Body of pancreas (tissue), 4 donors: ENCODE measurements around the gene CAMK2B. TPM values are rescaled to one million over a fixed set of nuclear protein-coding genes. Genes with fewer than 3 reads are reported as not detected.

Experiments
- ATAC-seq: fragments of 150-250 bp; one replicate; pipeline ENCODE4 v1.9.1; 2016
- DNase-seq, 4 donors: peaks; one replicate each; pipeline ENCODE4 v3.0.0-alpha.2; 2019
- H3K27ac ChIP-seq, 4 donors: fragments of 200-600 bp; sonication (generic); 1 replicate in 3 of 4; 2 replicates in 1 of 4; pipeline versions ENCODE4 v1.5.1 to v1.6.1; 2016 to 2019; ENCODE audit warnings: mild to moderate bottlenecking in 1 of 4, mixed read lengths in 1 of 4, moderate library complexity in 1 of 4
- H3K27me3 ChIP-seq, 2 donors: fragments of 200-600 bp; sonication (generic); one replicate each; pipeline ENCODE4 v1.6.0; 2016; ENCODE audit warnings: mild to moderate bottlenecking in 1 of 2
- H3K36me3 ChIP-seq, 2 donors: fragments of 200-600 bp; sonication (generic); replicated peaks in 1 of 2; 2 replicates each; pipeline ENCODE4 v1.5.1; 2016; ENCODE audit warnings: low read depth in 2 of 2; ENCODE audit not compliant: insufficient read depth in 1 of 2
- H3K4me1 ChIP-seq: fragments of 200-600 bp; sonication (generic); one replicate; pipeline ENCODE4 v1.6.0; 2016
- H3K4me3 ChIP-seq, 2 donors: fragments of 200-600 bp; sonication (generic); 1 replicate in 1 of 2; 2 replicates in 1 of 2; pipeline ENCODE4 v1.5.1; 2016 to 2019
- H3K9me3 ChIP-seq, 3 donors: fragments of 200-600 bp; sonication (generic); 1 replicate in 2 of 3; 2 replicates in 1 of 3; pipeline ENCODE4 v1.5.1; 2016
- POLR2A ChIP-seq, 3 donors: fragments of 450-650 bp; IDR thresholded peaks; one replicate each; pipeline ENCODE4 v1.6.1; 2016; ENCODE audit warnings: antibody characterized with exemption in 3 of 3, mild to moderate bottlenecking in 2 of 3
- WGBS, 2 donors: methylation state at CpG; one replicate each; pipeline ENCODE4 v1.1.5; 2017; 5-methylcytosine and 5-hydroxymethylcytosine counted together
- intact Hi-C: fragments of 100-400 bp; cut with DNase I; formaldehyde crosslinking; loops from one replicate; pipeline ENCODE4 v1.15.1; 2023
- total RNA-seq, 2 donors: library from RNA; depleted of rRNA; stranded (reverse); fragments of >200 nt; gene quantifications; one replicate each; pipeline ENCODE4 v1.1.0, GENCODE V29; 2016
- TF ChIP-seq, protein P1 (sequence below), 7 experiments: fragments of 450-650 bp in 4 of 7; fragments of 200-600 bp in 3 of 7; sonication (generic) in 3 of 7; IDR thresholded peaks; one replicate each; pipeline ENCODE4 v1.5.1; 2016 to 2019; ENCODE audit warnings: antibody characterized with exemption in 7 of 7

Gene CAMK2B
- total RNA-seq, 2 donors from 2014 or later: 0.52 to 7.6 TPM

DNA sequence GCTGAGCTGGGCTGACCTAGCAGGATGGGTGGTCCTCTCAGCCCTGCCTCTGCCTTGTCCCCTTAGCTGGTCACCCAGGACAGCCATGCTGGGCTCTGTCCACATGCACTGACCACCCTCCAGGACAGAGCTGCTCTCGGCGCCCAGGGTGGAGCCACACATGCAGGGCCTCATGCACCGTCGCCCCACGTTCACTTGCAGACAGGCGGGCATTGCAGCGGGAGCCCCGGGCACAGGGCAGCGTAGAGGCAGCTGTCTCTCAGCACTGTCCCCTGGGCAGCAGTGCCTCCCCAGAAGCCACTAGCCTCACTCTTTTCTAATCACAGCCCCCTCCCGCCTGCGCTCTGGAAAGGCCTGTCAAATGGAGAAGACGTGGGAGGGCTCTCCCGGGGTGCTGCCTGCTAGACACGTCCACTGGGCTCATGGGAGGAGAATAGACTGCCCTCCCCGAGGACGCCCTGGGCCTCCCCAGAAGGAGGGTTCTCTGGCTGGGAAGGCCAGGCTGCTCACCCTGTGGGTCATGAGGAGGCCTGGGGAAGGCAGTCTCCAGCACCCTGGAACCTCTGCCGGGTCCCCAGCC lies 87.2 kb downstream of the CAMK2B start:
- H3K27ac ChIP-seq: no peak overlapping the region
- H3K4me1 ChIP-seq: peaks cover 6% of the 10 kb centered on the region
- DNase-seq: no peak
- H3K36me3 ChIP-seq: no peaks in the 10 kb centered on the region
- no peaks in the 10 kb centered on the region for H3K27me3 ChIP-seq
- ATAC-seq: no peak
- H3K9me3 ChIP-seq: no peaks in the 10 kb centered on the region
- intact Hi-C loops: loop anchor here (10.0 kb wide), 1 partner anchor 327 kb away; no protein-coding TSS in a partner anchor
- H3K4me3 ChIP-seq: no peak overlapping the region
- TF ChIP-seq POLR2A (IDR thresholded peaks at IDR 0.05): no peak
- TF ChIP-seq, protein P1, sequence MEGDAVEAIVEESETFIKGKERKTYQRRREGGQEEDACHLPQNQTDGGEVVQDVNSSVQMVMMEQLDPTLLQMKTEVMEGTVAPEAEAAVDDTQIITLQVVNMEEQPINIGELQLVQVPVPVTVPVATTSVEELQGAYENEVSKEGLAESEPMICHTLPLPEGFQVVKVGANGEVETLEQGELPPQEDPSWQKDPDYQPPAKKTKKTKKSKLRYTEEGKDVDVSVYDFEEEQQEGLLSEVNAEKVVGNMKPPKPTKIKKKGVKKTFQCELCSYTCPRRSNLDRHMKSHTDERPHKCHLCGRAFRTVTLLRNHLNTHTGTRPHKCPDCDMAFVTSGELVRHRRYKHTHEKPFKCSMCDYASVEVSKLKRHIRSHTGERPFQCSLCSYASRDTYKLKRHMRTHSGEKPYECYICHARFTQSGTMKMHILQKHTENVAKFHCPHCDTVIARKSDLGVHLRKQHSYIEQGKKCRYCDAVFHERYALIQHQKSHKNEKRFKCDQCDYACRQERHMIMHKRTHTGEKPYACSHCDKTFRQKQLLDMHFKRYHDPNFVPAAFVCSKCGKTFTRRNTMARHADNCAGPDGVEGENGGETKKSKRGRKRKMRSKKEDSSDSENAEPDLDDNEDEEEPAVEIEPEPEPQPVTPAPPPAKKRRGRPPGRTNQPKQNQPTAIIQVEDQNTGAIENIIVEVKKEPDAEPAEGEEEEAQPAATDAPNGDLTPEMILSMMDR (IDR thresholded peaks at IDR 0.05): no peak
- WGBS, 2 donors: 77% methylated on average over 17 of the region's 17 CpGs; no CpG with 5 or more reads in 1 of the 2 donors

DNA sequence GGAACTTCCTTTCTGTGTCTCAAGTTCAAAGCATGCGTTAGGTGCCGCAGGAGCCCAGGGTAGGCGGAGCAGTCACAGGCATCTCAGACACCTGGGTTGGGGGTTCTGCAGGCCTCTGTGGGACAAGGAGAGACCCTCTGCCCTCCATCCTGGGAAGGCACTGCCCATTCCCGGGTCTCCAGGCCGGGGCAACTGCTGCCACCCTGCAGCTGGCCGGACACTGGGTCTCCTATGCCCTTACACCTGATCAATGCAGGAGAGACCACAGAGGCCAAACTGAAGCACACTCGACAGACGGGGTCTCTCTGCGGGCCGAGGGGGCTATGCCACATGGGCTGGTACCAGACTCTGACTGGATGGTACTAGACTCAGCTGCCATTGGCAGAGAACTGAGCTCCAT lies 87.7 kb downstream of the CAMK2B start:
- DNase-seq: no peak
- peaks cover 6% of the 10 kb centered on the region for H3K4me1 ChIP-seq
- TF ChIP-seq POLR2A (IDR thresholded peaks at IDR 0.05): no peak
- intact Hi-C loops: loop anchor here (10.0 kb wide), 1 partner anchor 327 kb away; no protein-coding TSS in a partner anchor
- no peaks in the 10 kb centered on the region for H3K27me3 ChIP-seq
- no peak overlapping the region for H3K4me3 ChIP-seq
- no peaks in the 10 kb centered on the region for H3K36me3 ChIP-seq
- no peak overlapping the region for H3K27ac ChIP-seq
- WGBS, 2 donors: 64 to 95% methylated on average over 4 to 10 of the region's 10 CpGs
- no peak for ATAC-seq
- no peaks in the 10 kb centered on the region for H3K9me3 ChIP-seq

DNA sequence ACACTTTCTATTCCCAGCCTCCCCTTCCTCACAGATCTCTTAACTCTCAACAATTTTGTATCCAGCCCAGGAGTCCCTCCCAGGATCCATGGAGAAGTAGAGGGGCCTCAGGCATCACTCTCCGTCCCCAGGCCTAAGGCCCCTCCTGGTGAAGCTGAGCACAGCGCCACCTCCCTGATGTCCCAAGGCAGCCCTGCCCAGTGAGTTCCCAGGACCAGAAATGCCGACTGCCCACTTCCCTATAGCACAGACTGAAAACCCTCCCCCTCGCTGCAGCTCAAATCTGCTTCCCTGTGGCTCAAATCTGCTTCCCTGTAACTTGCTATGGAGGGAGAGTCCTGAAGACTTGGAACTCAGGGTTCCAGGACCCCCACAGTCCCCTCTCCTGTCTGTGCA lies 89.1 kb downstream of the CAMK2B start:
- DNase-seq: no peak
- Histone ChIP-seq H3K27me3 (no peaks in the 10 kb centered on the region), H3K4me3 (no peak overlapping the region), H3K27ac (no peak overlapping the region), H3K9me3 (no peaks in the 10 kb centered on the region), H3K36me3 (no peaks in the 10 kb centered on the region), H3K4me1 (peaks cover 2% of the 10 kb centered on the region)
- WGBS, 2 donors: 62 to 69% methylated on average over 3 to 4 of the region's 4 CpGs
- no peak for TF ChIP-seq POLR2A (IDR thresholded peaks at IDR 0.05)
- TF ChIP-seq, protein P1 (IDR thresholded peaks at IDR 0.05): no peak
- ATAC-seq: no peak
- intact Hi-C loops: loop anchor here (10.0 kb wide), 1 partner anchor 328 kb away; no protein-coding TSS in a partner anchor

DNA sequence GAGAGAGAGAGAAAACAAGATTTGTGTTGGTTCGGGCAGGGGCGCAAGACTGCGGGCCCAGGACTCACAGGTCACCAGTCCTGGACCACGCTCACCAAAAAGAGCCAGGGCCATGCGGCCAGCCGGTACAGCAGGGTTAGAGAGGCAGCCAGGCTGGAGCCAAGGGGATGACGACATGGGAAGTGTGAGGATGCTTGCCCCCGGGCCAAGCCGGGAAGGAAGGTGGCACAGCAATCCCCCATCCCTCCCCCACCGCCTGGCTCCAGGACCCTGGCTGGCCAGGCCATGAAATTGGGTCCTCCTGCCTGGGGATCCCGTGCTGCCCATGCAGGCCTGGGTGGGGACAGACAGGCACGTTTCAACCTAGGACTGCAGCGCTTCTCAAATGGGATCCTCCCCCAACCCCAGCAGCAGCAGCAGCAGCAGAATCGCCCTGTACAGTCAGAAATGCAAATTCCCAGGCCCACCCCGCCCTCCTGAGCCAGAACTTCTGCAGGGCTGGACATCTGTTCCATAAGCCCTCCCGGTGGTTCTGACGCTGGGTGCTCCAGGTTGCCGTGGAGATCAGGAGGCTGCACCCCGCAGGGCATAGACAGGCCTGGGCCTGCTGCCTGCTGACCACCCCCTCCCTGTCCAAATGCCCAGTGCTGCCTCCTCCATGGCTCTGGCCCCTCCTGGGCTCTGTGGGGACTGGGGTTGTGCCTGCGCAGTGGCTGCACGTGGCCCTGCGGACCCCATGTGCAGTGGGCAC lies 89.6 kb downstream of the CAMK2B start:
- H3K36me3 ChIP-seq: no peaks in the 10 kb centered on the region
- DNase-seq: no peak
- H3K9me3 ChIP-seq: no peaks in the 10 kb centered on the region
- 81 to 83% methylated on average over 14 to 22 of the region's 22 CpGs for WGBS, 2 donors
- no peak for ATAC-seq
- no peak for TF ChIP-seq POLR2A (IDR thresholded peaks at IDR 0.05)
- TF ChIP-seq, protein P1 (IDR thresholded peaks at IDR 0.05): no peak
- H3K4me3 ChIP-seq: no peak overlapping the region
- intact Hi-C loops: loop anchor here (10.0 kb wide), 1 partner anchor 329 kb away; no protein-coding TSS in a partner anchor
- no peaks in the 10 kb centered on the region for H3K4me1 ChIP-seq
- H3K27ac ChIP-seq: no peak overlapping the region
- no peaks in the 10 kb centered on the region for H3K27me3 ChIP-seq

DNA sequence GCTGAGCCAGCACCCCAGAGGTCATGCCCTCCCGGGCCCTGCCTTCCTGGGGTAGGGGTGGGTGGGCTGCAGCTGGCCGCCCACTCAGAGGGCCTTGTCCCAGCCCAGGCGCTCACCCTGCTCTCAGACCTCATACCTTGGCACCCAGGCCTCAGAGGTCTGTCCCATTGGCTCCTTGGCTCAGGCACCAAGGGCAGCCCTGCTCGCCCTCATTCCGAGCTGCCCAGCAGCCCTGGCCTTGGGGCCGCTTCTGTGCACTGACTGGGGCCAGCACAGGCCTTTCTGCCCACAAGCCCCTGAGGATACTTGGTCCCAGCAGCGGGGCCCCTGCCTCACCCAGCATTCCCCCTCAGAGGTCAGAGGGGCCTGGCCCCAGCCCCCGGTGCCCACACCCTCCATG lies 90.3 kb downstream of the CAMK2B start:
- H3K4me3 ChIP-seq: no peak overlapping the region
- no peaks in the 10 kb centered on the region for H3K9me3 ChIP-seq
- 78 to 79% methylated on average over 4 to 5 of the region's 8 CpGs for WGBS, 2 donors
- TF ChIP-seq POLR2A (IDR thresholded peaks at IDR 0.05): no peak
- TF ChIP-seq, protein P1 (IDR thresholded peaks at IDR 0.05): no peak
- intact Hi-C loops: loop anchor here (10.0 kb wide), 1 partner anchor 330 kb away; no protein-coding TSS in a partner anchor
- no peaks in the 10 kb centered on the region for H3K4me1 ChIP-seq
- no peaks in the 10 kb centered on the region for H3K36me3 ChIP-seq
- ATAC-seq (no peak), DNase-seq (no peak)
- H3K27me3 ChIP-seq: no peaks in the 10 kb centered on the region
- H3K27ac ChIP-seq: no peak overlapping the region
